GM21528 (cell line): ENCODE results near the gene TNS4.

ENCODE experiments used
- ATAC-seq: cut with Tn5 transposase; IDR thresholded peaks from one replicate; pipeline ENCODE4 v1.9.1; 2021; ENCODE audit warnings: mild to moderate bottlenecking, moderate library complexity; ENCODE audit not compliant: unreplicated experiment, low FRiP score

The TNS4 gene

GRCh38 chr17:40443196-40443987 lies 58.0 kb downstream of the TNS4 start, which contains the start of gene IGFBP4:
Gene IGFBP4 (plus strand): TSS chr17:40443450. CDS start chr17:40443736, 286 bp downstream.
- no peak for ATAC-seq

GRCh38 chr17:40442392-40443195 lies 58.8 kb downstream of the TNS4 start:
- ATAC-seq: no peak

- no peak for ATAC-seq
Measured at GRCh38 chr17:40440166-40440565, 61.3 kb downstream of the TNS4 start.

GRCh38 chr17:40437095-40437732 lies 64.2 kb downstream of the TNS4 start:
- no peak for ATAC-seq

GRCh38 chr17:40436636-40437035 lies 64.8 kb downstream of the TNS4 start:
- ATAC-seq: no peak

- ATAC-seq: no peak
Measured at GRCh38 chr17:40433551-40434415, 67.6 kb downstream of the TNS4 start.

GRCh38 chr17:40432864-40433528 lies 68.4 kb downstream of the TNS4 start:
- ATAC-seq: no peak

GRCh38 chr17:40431231-40431602 lies 70.2 kb downstream of the TNS4 start:
- ATAC-seq: no peak

GRCh38 chr17:40430272-40431230 lies 70.9 kb downstream of the TNS4 start:
- no peak for ATAC-seq

- ATAC-seq: no peak
Measured at GRCh38 chr17:40427002-40427491, 74.4 kb downstream of the TNS4 start.
